Epithelial cell of esophagus (primary cell): Measurements from ENCODE around the gene OLFML2B.

Experiments used
- DNase-seq: peaks from one replicate; pipeline ENCODE4 v3.0.0; 2010; ENCODE audit warnings: low read depth
- H3K4me3 ChIP-seq: 2 replicates; pipeline ENCODE4 v1.5.1; 2011; ENCODE audit warnings: mild to moderate bottlenecking, low read length, control low read depth
- CTCF ChIP-seq: IDR thresholded peaks from 2 replicates; pipeline ENCODE4 v1.5.1; 2011; ENCODE audit warnings: low read depth, mild to moderate bottlenecking, low read length, control low read depth, inconsistent platforms; ENCODE audit not compliant: insufficient read depth; ENCODE audit errors: missing control alignments

The OLFML2B gene

DNA sequence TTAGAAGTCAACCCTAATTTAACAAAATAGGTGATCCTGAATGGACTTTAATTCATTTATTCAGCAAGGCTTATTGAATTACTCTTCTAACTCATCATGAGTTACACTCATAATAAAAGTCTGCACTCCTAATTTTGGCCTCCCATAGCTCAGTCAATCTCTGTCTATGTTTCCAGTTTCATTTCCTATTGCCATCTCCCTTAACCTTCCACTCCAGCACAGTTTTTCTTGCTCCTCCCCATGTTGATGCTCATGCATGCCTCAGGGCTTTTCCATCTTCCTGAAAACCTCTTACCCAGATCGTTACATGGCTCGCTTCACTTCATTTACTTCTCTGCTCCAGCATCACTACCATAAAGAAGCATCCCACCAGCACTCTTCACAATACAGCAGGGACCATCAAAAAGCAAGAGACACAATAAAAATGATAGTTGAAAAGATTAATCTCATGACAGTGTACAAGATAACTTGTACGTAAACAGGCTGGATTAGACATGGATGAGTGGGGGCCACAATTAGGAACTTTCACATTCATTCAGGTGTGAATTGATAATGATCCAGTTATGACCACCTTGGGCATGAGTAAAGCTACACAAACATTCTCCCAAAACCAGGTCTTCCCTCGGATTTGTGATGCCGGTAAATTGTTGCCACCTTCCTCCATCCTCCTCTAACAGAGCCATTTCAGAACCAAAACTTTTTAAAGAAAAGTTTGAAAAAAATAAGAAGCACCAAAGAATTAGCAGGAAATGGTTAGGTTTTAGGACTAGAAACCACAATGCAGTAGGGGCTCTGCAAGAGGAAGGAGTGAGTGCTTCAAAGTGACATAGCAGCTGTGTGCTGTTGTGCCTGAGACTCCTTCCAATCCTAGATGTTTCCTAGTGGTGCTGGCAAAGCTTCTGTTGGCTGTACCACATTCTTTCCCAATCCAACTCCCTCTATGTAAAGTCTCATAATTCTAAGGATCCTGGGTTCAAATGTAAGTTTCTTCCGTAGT is 89.8 kb downstream of the OLFML2B start:
- TF ChIP-seq CTCF: no peak
- no peak for DNase-seq
- H3K4me3 ChIP-seq: no peak overlapping the region
